ENCODE measurements around the gene HNRNPF. TPM values are rescaled to one million over a fixed set of nuclear protein-coding genes. Genes with fewer than 3 reads are reported as not detected.

HNRNPF gene
- total RNA-seq, 2 experiments from 2014 or later: 280 to 340 TPM

GRCh38 chr10:43360086-43360485 lies 48.9 kb downstream of the HNRNPF start:
- Histone ChIP-seq H3K36me3 (ENCODE audit: insufficient read depth, low read length) (no peaks in the 10 kb centered on the region), H3K4me1 (ENCODE audit: insufficient read depth, low read length, poor library complexity, severe bottlenecking) (no peaks in the 10 kb centered on the region), H3K9me3 (ENCODE audit: low read length) (no peaks in the 10 kb centered on the region), H2AFZ (ENCODE audit: low read length) (no peak overlapping the region), H4K20me1 (ENCODE audit: insufficient read depth, low read length) (no peaks in the 10 kb centered on the region), H3K4me3 (ENCODE audit: low read depth, low read length, poor library complexity, severe bottlenecking) (no peak overlapping the region), H3K9me2 (ENCODE audit: insufficient read depth, low read length) (no peaks in the 10 kb centered on the region), H3K27ac (ENCODE audit: low read depth, low read length, poor library complexity, severe bottlenecking) (no peak overlapping the region), H3K79me2 (ENCODE audit: insufficient read depth, low read depth, low read length) (no peaks in the 10 kb centered on the region), H3K4me2 (ENCODE audit: low read length) (no peak overlapping the region)
- intact Hi-C loops (cut with micrococcal nuclease; ENCODE audit: unreplicated experiment): no loop called here
- BruUV-seq (replicated peaks): no TSS peak
- POLR2A ChIA-PET: no interaction called here
- CTCF ChIA-PET (ENCODE audit: unreplicated experiment): no interaction called here
- DNase-seq (ENCODE audit: low spot score): no peak
- TF ChIP-seq EZH2phosphoT487 (IDR thresholded peaks at IDR 0.05; ENCODE audit: borderline replicate concordance, low read depth, low read length) (no peak), CTCF (conservative IDR thresholded peaks at IDR 0.05; ENCODE audit: low read length) (no peak)

GRCh38 chr10:43355749-43356371 lies 53.1 kb downstream of the HNRNPF start:
- H2AFZ ChIP-seq (ENCODE audit: low read length): no peak overlapping the region

More at GRCh38 chr10:43355749-43356371, 53.1 kb downstream of the HNRNPF start:
- DNase-seq (ENCODE audit: low spot score): no peak
- intact Hi-C loops (cut with micrococcal nuclease; ENCODE audit: unreplicated experiment): no loop called here
- Histone ChIP-seq H3K4me3 (ENCODE audit: low read depth, low read length, poor library complexity, severe bottlenecking) (no peak overlapping the region), H3K4me1 (ENCODE audit: insufficient read depth, low read length, poor library complexity, severe bottlenecking) (no peaks in the 10 kb centered on the region), H3K36me3 (ENCODE audit: insufficient read depth, low read length) (no peaks in the 10 kb centered on the region), H3K27ac (ENCODE audit: low read depth, low read length, poor library complexity, severe bottlenecking) (no peak overlapping the region), H3K4me2 (ENCODE audit: low read length) (no peak overlapping the region), H3K79me2 (ENCODE audit: insufficient read depth, low read depth, low read length) (no peaks in the 10 kb centered on the region), H4K20me1 (ENCODE audit: insufficient read depth, low read length) (no peaks in the 10 kb centered on the region), H3K9me3 (ENCODE audit: low read length) (no peaks in the 10 kb centered on the region), H3K9me2 (ENCODE audit: insufficient read depth, low read length) (no peaks in the 10 kb centered on the region)
- ChIA-PET CTCF (ENCODE audit: unreplicated experiment) (no interaction called here), POLR2A (no interaction called here)
- BruUV-seq (replicated peaks): no TSS peak
- TF ChIP-seq EZH2phosphoT487 (IDR thresholded peaks at IDR 0.05; ENCODE audit: borderline replicate concordance, low read depth, low read length): no peak
- TF ChIP-seq CTCF (conservative IDR thresholded peaks at IDR 0.05; ENCODE audit: low read length): no peak
